Prostate gland (tissue), 2 donors: ENCODE measurements around the gene TMEM51. TPM values are rescaled to one million over a fixed set of nuclear protein-coding genes. Genes with fewer than 3 reads are reported as not detected.

Source experiments
- DNase-seq: peaks from one replicate; pipeline ENCODE4 v3.0.0-alpha.2; 2019; ENCODE audit warnings: low spot score
- H3K27ac ChIP-seq, 2 donors: fragments of 200-600 bp; sonication (generic); 2 replicates each; pipeline ENCODE4 v1.5.1; 2017 to 2019
- H3K27me3 ChIP-seq: fragments of 200-600 bp; sonication (generic); replicated peaks from 2 replicates; pipeline ENCODE4 v1.5.1; 2019; ENCODE audit not compliant: insufficient read depth
- H3K36me3 ChIP-seq, 2 donors: fragments of 200-600 bp; sonication (generic); 1 replicate in 1 of 2; 2 replicates in 1 of 2; pipeline versions ENCODE4 v1.5.1 to v1.8.1; 2017 to 2019
- H3K4me1 ChIP-seq: fragments of 200-600 bp; sonication (generic); replicated peaks from 2 replicates; pipeline ENCODE4 v1.5.1; 2019
- H3K4me3 ChIP-seq, 2 donors: fragments of 200-600 bp; sonication (generic); 2 replicates each; pipeline ENCODE4 v1.5.1; 2017 to 2019
- H3K9me3 ChIP-seq: fragments of 200-600 bp; sonication (generic); 2 replicates; pipeline ENCODE4 v1.5.1; 2017
- CTCF ChIP-seq, 4 experiments: fragments of 200-600 bp in 2 of 4; fragments of 450-650 bp in 2 of 4; sonication (generic) in 2 of 4; IDR thresholded peaks; 1 replicate in 3 of 4; 2 replicates in 1 of 4; pipeline ENCODE4 v1.5.1; 2016 to 2019; ENCODE audit warnings: antibody characterized with exemption in 4 of 4, mild to moderate bottlenecking in 2 of 4, moderate library complexity in 2 of 4
- POLR2A ChIP-seq: fragments of 450-650 bp; IDR thresholded peaks from one replicate; pipeline ENCODE4 v1.6.1; 2016; ENCODE audit warnings: antibody characterized with exemption, mild to moderate bottlenecking
- POLR2AphosphoS5 ChIP-seq: sonication (generic); formaldehyde crosslinking; IDR thresholded peaks from one replicate; pipeline ENCODE4 v1.6.1; 2017; ENCODE audit warnings: antibody characterized with exemption
- WGBS: methylation state at CpG from one replicate; pipeline ENCODE4 v1.1.5; 2018; 5-methylcytosine and 5-hydroxymethylcytosine counted together
- intact Hi-C: fragments of 100-400 bp; cut with DNase I; formaldehyde crosslinking; loops from one replicate; pipeline ENCODE4 v1.14.2; 2022
- total RNA-seq, 2 donors: library from RNA; depleted of rRNA; stranded (reverse); fragments of >200 nt; gene quantifications; one replicate each; pipeline ENCODE4 v1.1.0, GENCODE V29; 2016

Gene TMEM51
- total RNA-seq, 2 donors from 2014 or later, result 9.8 to 17.6 TPM

- no peak overlapping the region for H3K27ac ChIP-seq
Measured at GRCh38 chr1:15212216-15212953, 58.8 kb downstream of the TMEM51 start.

DNA sequence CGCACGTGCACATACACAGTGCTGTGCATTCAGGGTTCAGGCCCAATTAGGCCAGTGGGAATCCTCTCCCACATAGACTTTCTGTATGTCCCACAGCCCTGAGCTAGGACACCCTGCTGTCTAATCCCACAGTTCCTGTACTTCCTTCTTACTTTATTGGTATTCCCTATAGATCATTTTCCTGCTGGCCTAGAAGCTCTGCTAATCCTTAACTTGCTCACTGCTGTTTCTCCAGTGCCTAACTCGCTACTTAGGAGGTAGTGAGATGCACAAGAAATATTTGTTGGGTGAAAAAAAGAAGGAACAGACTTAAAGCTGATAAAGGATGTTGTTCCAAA lies 59.4 kb downstream of the TMEM51 start:
- peaks cover 3% of the 10 kb centered on the region for H3K4me1 ChIP-seq
- no peak overlapping the region for H3K4me3 ChIP-seq
- H3K9me3 ChIP-seq, result no peaks in the 10 kb centered on the region
- 78% methylated on average over 3 of the region's 3 CpGs for WGBS
- no peak for DNase-seq
- TF ChIP-seq POLR2AphosphoS5, result no peak
- TF ChIP-seq POLR2A, result no peak
- TF ChIP-seq CTCF (IDR thresholded peaks at IDR 0.05), result no peak
- H3K27ac ChIP-seq, result no peak overlapping the region
- intact Hi-C loops, result loop anchor here (5.0 kb wide), 1 partner anchor 34 kb away; the partner anchor contains the start of gene FHAD1
- H3K36me3 ChIP-seq, result no peaks in the 10 kb centered on the region
- no peaks in the 10 kb centered on the region for H3K27me3 ChIP-seq

More at GRCh38 chr1:15212216-15212953, 58.8 kb downstream of the TMEM51 start:
- Histone ChIP-seq H3K9me3 (no peaks in the 10 kb centered on the region), H3K4me3 (no peak overlapping the region), H3K36me3 (no peaks in the 10 kb centered on the region), H3K4me1 (peaks cover 7% of the 10 kb centered on the region), H3K27me3 (no peaks in the 10 kb centered on the region)
- intact Hi-C loops, result loop anchor here (5.0 kb wide), 1 partner anchor 35 kb away; the partner anchor contains the start of gene FHAD1
- no peak for TF ChIP-seq CTCF (IDR thresholded peaks at IDR 0.05)
- TF ChIP-seq POLR2A, result no peak
- no peak for TF ChIP-seq POLR2AphosphoS5
- DNase-seq, result no peak
- WGBS, result 75% methylated on average over 17 of the region's 17 CpGs

- Histone ChIP-seq H3K4me3 (no peak overlapping the region), H3K9me3 (no peaks in the 10 kb centered on the region), H3K27ac (no peak overlapping the region), H3K4me1 (no peaks in the 10 kb centered on the region), H3K36me3 (no peaks in the 10 kb centered on the region), H3K27me3 (no peaks in the 10 kb centered on the region)
- no peak for DNase-seq
- intact Hi-C loops, result loop anchor here (5.0 kb wide), 1 partner anchor 34 kb away; the partner anchor contains the start of gene FHAD1
- 47% methylated on average over 7 of the region's 7 CpGs for WGBS
- TF ChIP-seq POLR2A (no peak), POLR2AphosphoS5 (no peak), CTCF (IDR thresholded peaks at IDR 0.05) (no peak)
Measured at GRCh38 chr1:15213341-15213821, 59.8 kb downstream of the TMEM51 start.

DNA sequence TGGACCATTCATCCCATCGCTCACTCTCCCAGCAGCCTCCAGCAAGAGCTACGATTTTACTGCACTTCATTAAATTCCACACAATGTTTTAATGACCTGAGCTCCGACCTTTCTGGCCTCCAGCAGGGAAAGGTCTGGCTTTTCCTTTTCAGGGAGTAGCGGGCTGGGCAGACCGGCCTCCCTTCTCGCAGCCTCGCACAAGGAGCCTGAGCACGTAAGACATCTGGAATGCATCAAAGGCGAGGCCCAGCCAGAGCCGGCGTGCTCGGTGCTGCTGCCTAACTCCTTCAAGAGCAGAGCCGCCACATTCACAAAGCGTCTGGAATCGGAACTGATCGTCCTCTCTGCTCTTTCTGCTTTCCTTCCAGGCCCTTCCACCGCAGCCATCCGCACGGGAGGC lies 61.0 kb downstream of the TMEM51 start:
- no peak for TF ChIP-seq POLR2AphosphoS5
- no peak for TF ChIP-seq POLR2A
- no peak for TF ChIP-seq CTCF (IDR thresholded peaks at IDR 0.05)
- Histone ChIP-seq H3K27ac (peak overlapping the region; percentile 53 to 59), H3K4me1 (no peaks in the 10 kb centered on the region), H3K4me3 (no peak overlapping the region), H3K36me3 (peaks cover 0 to 1% of the 10 kb centered on the region in 2 donors), H3K9me3 (no peaks in the 10 kb centered on the region), H3K27me3 (no peaks in the 10 kb centered on the region)
- DNase-seq, result no peak
- intact Hi-C loops, result loop anchor here (5.0 kb wide), 1 partner anchor 33 kb away; the partner anchor contains the start of gene FHAD1
- WGBS, result 60% methylated on average over 19 of the region's 19 CpGs

DNA sequence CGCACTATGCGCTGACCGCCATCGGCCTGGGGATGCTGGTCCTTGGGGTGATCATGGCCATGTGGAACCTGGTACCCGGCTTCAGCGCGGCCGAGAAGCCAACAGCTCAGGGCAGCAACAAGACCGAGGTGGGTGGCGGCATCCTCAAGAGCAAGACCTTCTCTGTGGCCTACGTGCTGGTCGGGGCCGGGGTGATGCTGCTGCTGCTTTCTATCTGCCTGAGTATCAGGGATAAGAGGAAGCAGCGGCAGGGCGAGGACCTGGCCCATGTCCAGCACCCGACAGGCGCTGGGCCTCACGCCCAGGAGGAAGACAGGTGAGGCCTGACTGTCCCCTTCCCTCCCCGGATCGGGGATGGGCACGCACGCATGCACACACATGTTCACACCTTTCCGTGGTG lies 61.6 kb downstream of the TMEM51 start:
- H3K9me3 ChIP-seq, result no peaks in the 10 kb centered on the region
- no peak overlapping the region for H3K4me3 ChIP-seq
- no peak for TF ChIP-seq POLR2AphosphoS5
- TF ChIP-seq CTCF (IDR thresholded peaks at IDR 0.05), result no peak
- no peak for TF ChIP-seq POLR2A
- peak overlapping the region; percentile 53 to 59 for H3K27ac ChIP-seq
- peaks cover 0 to 3% of the 10 kb centered on the region in 2 donors for H3K36me3 ChIP-seq
- 64% methylated on average over 23 of the region's 23 CpGs for WGBS
- intact Hi-C loops, result no loop called here
- H3K27me3 ChIP-seq, result no peaks in the 10 kb centered on the region
- no peak for DNase-seq
- H3K4me1 ChIP-seq, result no peaks in the 10 kb centered on the region
